SJCRH30 (cell line): Measurements from ENCODE around the gene ANKRD30B. TPM values are rescaled to one million over a fixed set of nuclear protein-coding genes. Genes with fewer than 3 reads are reported as not detected.
"Not testable (repeated sequence)": the region's sequence is repeated elsewhere in the genome, so short reads cannot be mapped to it uniquely, and the experiment has no call there.

ENCODE experiments used
- DNase-seq, 2 experiments: peaks; one replicate each; pipeline ENCODE4 v3.0.0-alpha.2; 2015 to 2020
- H3K27ac ChIP-seq: fragments of 250-450 bp; sonication (Bioruptor Pico); 2 replicates; pipeline ENCODE4 v1.5.1; 2020; ENCODE audit warnings: mild to moderate bottlenecking, moderate library complexity
- H3K27me3 ChIP-seq: fragments of 250-450 bp; sonication (Bioruptor Pico); 2 replicates; pipeline ENCODE4 v1.5.1; 2020; ENCODE audit warnings: mild to moderate bottlenecking, moderate library complexity
- H3K36me3 ChIP-seq: fragments of 250-450 bp; sonication (Bioruptor Pico); 2 replicates; pipeline ENCODE4 v1.5.1; 2020; ENCODE audit warnings: mild to moderate bottlenecking, moderate library complexity
- H3K4me1 ChIP-seq: fragments of 250-450 bp; sonication (Bioruptor Pico); 2 replicates; pipeline ENCODE4 v1.5.1; 2020; ENCODE audit warnings: mild to moderate bottlenecking, moderate library complexity
- H3K4me3 ChIP-seq: fragments of 250-450 bp; sonication (Bioruptor Pico); 2 replicates; pipeline ENCODE4 v1.5.1; 2020; ENCODE audit warnings: mild to moderate bottlenecking, moderate library complexity
- H3K9me3 ChIP-seq: fragments of 250-450 bp; sonication (Bioruptor Pico); replicated peaks from 2 replicates; pipeline ENCODE4 v1.5.1; 2020; ENCODE audit warnings: mild to moderate bottlenecking, moderate library complexity
- total RNA-seq: library from RNA; depleted of rRNA; stranded (reverse); fragments of >200 nt; shearing (Covaris generic); gene quantifications from 2 replicates; pipeline ENCODE4 v1.2.3, GENCODE V29; 2014; rRNA removed

The ANKRD30B gene, protein sequence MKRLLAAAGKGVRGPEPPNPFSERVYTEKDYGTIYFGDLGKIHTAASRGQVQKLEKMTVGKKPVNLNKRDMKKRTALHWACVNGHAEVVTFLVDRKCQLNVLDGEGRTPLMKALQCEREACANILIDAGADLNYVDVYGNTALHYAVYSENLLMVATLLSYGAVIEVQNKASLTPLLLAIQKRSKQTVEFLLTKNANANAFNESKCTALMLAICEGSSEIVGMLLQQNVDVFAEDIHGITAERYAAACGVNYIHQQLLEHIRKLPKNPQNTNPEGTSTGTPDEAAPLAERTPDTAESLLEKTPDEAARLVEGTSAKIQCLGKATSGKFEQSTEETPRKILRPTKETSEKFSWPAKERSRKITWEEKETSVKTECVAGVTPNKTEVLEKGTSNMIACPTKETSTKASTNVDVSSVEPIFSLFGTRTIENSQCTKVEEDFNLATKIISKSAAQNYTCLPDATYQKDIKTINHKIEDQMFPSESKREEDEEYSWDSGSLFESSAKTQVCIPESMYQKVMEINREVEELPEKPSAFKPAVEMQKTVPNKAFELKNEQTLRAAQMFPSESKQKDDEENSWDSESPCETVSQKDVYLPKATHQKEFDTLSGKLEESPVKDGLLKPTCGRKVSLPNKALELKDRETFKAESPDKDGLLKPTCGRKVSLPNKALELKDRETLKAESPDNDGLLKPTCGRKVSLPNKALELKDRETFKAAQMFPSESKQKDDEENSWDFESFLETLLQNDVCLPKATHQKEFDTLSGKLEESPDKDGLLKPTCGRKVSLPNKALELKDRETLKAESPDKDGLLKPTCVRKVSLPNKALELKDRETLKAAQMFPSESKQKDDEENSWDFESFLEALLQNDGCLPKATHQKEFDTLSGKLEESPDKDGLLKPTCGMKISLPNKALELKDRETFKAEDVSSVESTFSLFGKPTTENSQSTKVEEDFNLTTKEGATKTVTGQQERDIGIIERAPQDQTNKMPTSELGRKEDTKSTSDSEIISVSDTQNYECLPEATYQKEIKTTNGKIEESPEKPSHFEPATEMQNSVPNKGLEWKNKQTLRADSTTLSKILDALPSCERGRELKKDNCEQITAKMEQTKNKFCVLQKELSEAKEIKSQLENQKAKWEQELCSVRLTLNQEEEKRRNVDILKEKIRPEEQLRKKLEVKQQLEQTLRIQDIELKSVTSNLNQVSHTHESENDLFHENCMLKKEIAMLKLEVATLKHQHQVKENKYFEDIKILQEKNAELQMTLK (N-terminal part only)
- not detected in 2 replicates for total RNA-seq

DNA sequence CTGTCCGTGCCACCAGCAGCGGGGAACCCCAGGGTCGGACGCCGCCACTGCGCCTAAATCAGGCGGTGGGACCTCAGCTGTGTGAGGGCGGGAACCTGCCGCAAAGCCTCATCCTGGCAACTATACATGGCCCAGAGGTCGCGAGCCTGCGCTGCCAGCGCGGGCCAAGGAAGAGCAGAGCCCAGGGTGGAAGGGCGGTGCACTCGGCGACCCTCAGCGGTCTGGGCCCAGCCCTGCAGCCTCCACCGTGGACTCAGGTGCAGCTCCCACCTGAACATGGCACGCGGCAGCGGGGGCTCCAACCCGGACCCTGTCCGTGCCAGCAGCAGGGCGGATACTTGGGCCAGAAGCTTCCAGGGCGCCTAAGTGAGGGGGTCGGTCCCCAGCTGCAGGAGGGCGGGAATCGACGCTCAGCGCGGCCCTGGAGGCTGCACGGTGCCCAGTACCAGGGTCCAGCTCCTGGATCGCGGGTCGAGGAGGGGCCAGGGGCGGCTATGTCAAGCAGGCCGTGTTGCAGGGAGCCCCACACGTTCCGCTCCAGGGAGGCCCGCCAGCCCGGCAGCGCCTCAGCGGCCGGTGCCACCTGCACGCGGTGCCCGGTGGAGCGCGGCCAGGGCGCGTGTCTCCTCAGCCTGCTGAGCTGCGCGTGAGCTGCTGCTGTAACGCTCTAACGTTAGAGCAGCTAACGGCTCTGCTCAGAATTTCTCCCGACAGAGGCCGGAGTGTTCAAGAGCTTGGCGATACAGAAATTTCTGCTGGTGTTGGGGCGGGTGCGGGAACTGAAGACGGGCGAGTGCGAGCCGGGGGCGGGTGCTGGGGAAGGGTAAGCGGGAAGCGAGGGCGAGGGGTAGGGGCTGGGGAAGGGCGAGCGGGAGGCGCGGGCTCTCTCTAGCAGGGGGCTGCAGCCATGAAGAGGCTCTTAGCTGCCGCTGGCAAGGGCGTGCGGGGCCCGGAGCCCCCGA lies at the start of gene ANKRD30B:
Gene ANKRD30B (plus strand): TSS at position 660 of the 962 bp plus-strand sequence. CDS start 248 bp downstream, at position 908.
- no peaks in the 10 kb centered on the region for H3K4me1 ChIP-seq
- no peak for DNase-seq
- H3K27me3 ChIP-seq: no peaks in the 10 kb centered on the region
- no peak within 1 kb of the TSS for H3K4me3 ChIP-seq
- H3K36me3 ChIP-seq: no peaks in the 10 kb centered on the region
- no peak within 1 kb of the TSS for H3K27ac ChIP-seq
- no peaks in the 10 kb centered on the region for H3K9me3 ChIP-seq

- not testable (repeated sequence) for H3K9me3 ChIP-seq, H3K27me3 ChIP-seq, H3K4me3 ChIP-seq, H3K4me1 ChIP-seq, H3K27ac ChIP-seq, DNase-seq, H3K36me3 ChIP-seq
Measured at GRCh38 chr18:14701286-14702040, 46.5 kb upstream of the ANKRD30B start.

DNA sequence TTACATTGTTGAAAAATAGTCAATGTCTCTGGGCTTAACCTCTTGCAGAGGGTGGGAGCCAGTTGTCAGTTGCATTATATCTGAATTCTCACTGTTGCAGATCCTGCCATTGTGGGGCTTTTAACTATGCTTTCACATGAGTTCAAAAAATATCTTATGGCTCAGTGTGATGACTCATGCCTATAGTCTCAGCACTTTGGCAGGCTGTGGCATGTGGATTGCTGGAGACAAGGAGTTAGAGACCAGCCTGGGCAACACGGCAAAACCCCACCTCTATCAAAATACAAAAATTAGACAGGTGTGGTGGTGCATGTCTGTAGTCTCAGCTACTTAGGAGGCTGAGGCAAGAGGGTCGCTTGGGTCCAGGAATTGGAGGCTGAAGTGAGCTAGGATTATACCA lies 38.2 kb upstream of the ANKRD30B start:
- not testable (repeated sequence) for H3K27ac ChIP-seq, H3K4me3 ChIP-seq, H3K4me1 ChIP-seq

DNA sequence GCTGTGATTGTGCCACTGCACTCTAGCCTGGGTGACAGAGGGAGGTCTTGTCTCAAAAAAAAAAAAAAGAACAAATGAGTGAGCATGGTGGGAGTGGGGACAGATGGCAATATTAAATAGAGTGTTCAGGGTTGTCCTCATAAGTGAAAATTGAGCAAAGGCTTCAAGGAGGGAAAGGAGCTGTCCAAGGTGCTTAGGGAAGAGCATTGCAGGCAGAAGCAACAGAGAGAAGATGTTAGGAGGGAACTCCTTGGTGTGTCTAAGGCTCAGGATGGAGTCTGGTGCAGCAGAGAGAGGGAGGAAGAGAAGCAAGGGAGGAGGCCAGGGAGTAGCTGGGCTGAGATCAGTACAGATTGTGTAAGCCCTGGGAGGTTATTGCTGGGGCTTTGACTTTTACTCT lies 26.4 kb upstream of the ANKRD30B start:
- H3K9me3 ChIP-seq, H3K36me3 ChIP-seq, H3K4me1 ChIP-seq, H3K27me3 ChIP-seq, DNase-seq, H3K4me3 ChIP-seq, H3K27ac ChIP-seq: not testable (repeated sequence)

More for the DNA sequence above, 38.2 kb upstream of the ANKRD30B start:
- not testable (repeated sequence) for H3K27me3 ChIP-seq, H3K9me3 ChIP-seq, DNase-seq, H3K36me3 ChIP-seq

- H3K9me3 ChIP-seq, DNase-seq: not testable (repeated sequence)
Measured at GRCh38 chr18:14739056-14739455, 8.9 kb upstream of the ANKRD30B start.

GRCh38 chr18:14746897-14747296 lies 1.1 kb upstream of the ANKRD30B start:
- Histone ChIP-seq H3K36me3 (no peaks in the 10 kb centered on the region), H3K4me3 (no peak overlapping the region), H3K27me3 (no peaks in the 10 kb centered on the region), H3K27ac (no peak overlapping the region), H3K9me3 (no peaks in the 10 kb centered on the region), H3K4me1 (no peaks in the 10 kb centered on the region)
- no peak for DNase-seq

More at GRCh38 chr18:14739056-14739455, 8.9 kb upstream of the ANKRD30B start:
- H3K4me3 ChIP-seq, H3K4me1 ChIP-seq, H3K27ac ChIP-seq, H3K36me3 ChIP-seq, H3K27me3 ChIP-seq: not testable (repeated sequence)

GRCh38 chr18:14748496-14748895 lies 524 bp downstream of the ANKRD30B start:
- H3K9me3 ChIP-seq: no peaks in the 10 kb centered on the region
- no peak for DNase-seq
- no peaks in the 10 kb centered on the region for H3K27me3 ChIP-seq
- H3K4me3 ChIP-seq: no peak overlapping the region
- no peaks in the 10 kb centered on the region for H3K4me1 ChIP-seq
- H3K27ac ChIP-seq: no peak overlapping the region
- H3K36me3 ChIP-seq: no peaks in the 10 kb centered on the region

DNA sequence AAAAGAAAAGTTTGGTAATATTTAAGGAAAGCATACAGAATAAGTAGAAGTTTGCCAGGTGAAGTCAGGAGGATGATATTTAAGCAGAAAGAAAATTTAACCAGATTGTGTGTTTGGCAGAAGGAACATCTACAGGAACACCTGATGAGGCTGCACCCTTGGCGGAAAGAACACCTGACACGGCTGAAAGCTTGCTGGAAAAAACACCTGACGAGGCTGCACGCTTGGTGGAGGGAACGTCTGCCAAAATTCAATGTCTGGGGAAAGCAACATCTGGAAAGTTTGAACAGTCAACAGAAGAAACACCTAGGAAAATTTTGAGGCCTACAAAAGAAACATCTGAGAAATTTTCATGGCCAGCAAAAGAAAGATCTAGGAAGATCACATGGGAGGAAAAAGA lies 15.6 kb downstream of the ANKRD30B start:
- not testable (repeated sequence) for H3K4me1 ChIP-seq, DNase-seq, H3K27ac ChIP-seq, H3K27me3 ChIP-seq, H3K9me3 ChIP-seq, H3K4me3 ChIP-seq, H3K36me3 ChIP-seq

- Histone ChIP-seq H3K4me1 (no peaks in the 10 kb centered on the region), H3K36me3 (no peaks in the 10 kb centered on the region), H3K4me3 (no peak overlapping the region), H3K27ac (no peak overlapping the region), H3K9me3 (no peaks in the 10 kb centered on the region), H3K27me3 (no peaks in the 10 kb centered on the region)
- DNase-seq: no peak
Measured at GRCh38 chr18:14767474-14767873, 19.5 kb downstream of the ANKRD30B start.

DNA sequence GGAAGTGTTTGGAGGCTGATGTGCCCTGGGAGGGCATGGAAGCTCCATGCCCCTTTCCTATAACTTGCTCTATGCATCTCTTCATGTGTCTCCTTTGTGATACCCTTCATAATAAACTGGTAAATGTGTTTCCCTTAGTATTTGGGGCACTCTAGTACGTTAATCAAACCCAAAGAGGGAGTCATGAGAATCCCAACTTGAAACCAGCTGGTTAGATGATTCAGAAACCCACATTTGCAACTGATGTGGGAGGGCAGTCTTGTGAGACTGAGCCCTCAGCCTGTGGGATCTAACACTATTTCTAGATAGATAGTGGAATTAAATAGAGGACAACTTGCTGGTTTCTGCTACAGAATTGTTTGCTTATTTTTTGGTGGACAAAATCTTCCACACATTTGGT lies 20.3 kb downstream of the ANKRD30B start:
- Histone ChIP-seq H3K27ac (no peak overlapping the region), H3K4me3 (no peak overlapping the region), H3K9me3 (no peaks in the 10 kb centered on the region), H3K27me3 (no peaks in the 10 kb centered on the region), H3K36me3 (no peaks in the 10 kb centered on the region), H3K4me1 (no peaks in the 10 kb centered on the region)
- DNase-seq: no peak

GRCh38 chr18:14769381-14769780 lies 21.4 kb downstream of the ANKRD30B start:
- no peak for DNase-seq
- H3K9me3 ChIP-seq: no peaks in the 10 kb centered on the region
- no peaks in the 10 kb centered on the region for H3K27me3 ChIP-seq
- H3K36me3 ChIP-seq: no peaks in the 10 kb centered on the region
- H3K4me1 ChIP-seq: no peaks in the 10 kb centered on the region
- H3K27ac ChIP-seq: no peak overlapping the region
- H3K4me3 ChIP-seq: no peak overlapping the region

- H3K27ac ChIP-seq: no peak overlapping the region
- no peaks in the 10 kb centered on the region for H3K9me3 ChIP-seq
- no peak overlapping the region for H3K4me3 ChIP-seq
- no peaks in the 10 kb centered on the region for H3K4me1 ChIP-seq
- H3K36me3 ChIP-seq: no peaks in the 10 kb centered on the region
- DNase-seq: no peak
- H3K27me3 ChIP-seq: no peaks in the 10 kb centered on the region
Measured at GRCh38 chr18:14776801-14777200, 28.8 kb downstream of the ANKRD30B start.

GRCh38 chr18:14781671-14782070 lies 33.7 kb downstream of the ANKRD30B start:
- Histone ChIP-seq H3K4me3 (no peak overlapping the region), H3K9me3 (no peaks in the 10 kb centered on the region), H3K36me3 (no peaks in the 10 kb centered on the region), H3K27me3 (no peaks in the 10 kb centered on the region), H3K27ac (no peak overlapping the region), H3K4me1 (no peaks in the 10 kb centered on the region)
- DNase-seq: no peak
